ENCODE results near the gene ILDR2. TPM values are rescaled to one million over a fixed set of nuclear protein-coding genes. Genes with fewer than 3 reads are reported as not detected.

The ILDR2 gene
- total and polyA plus RNA-seq, 7 donors = 0.42 to 15.8 (median 8.1) TPM; not detected in 2

- intact Hi-C loops (cut with DNase I) = no loop called here
- Histone ChIP-seq H3K27me3 (peaks cover 0 to 11% (median 0%) of the 10 kb centered on the region in 3 donors), H3K27ac (no peak overlapping the region), H3K36me3 (no peaks in the 10 kb centered on the region), H3K9me3 (no peaks in the 10 kb centered on the region), H3K4me1 (peaks cover 0 to 17% (median 10%) of the 10 kb centered on the region in 4 donors), H3K4me3 (no peak overlapping the region)
- no peak for DNase-seq
- TF ChIP-seq EP300 (IDR thresholded peaks at IDR 0.05) (no peak), CTCF (IDR thresholded peaks at IDR 0.05) (no peak), POLR2A (IDR thresholded peaks at IDR 0.05) (no peak)
- WGBS, 2 donors = 93 to 96% methylated on average over 2 of the region's 2 CpGs
These were observed 56.4 kb downstream of the ILDR2 start for GRCh38 chr1:166918956-166919316.

- intact Hi-C loops (cut with DNase I) = no loop called here
- no peaks in the 10 kb centered on the region for H3K9me3 ChIP-seq
These were observed 57.0 kb downstream of the ILDR2 start for GRCh38 chr1:166918088-166918955.

GRCh38 chr1:166915941-166916340 lies 59.4 kb downstream of the ILDR2 start:
- Histone ChIP-seq H3K36me3 (no peaks in the 10 kb centered on the region), H3K4me1 (peaks cover 0 to 11% (median 7%) of the 10 kb centered on the region in 4 donors), H3K27ac (no peak overlapping the region), H3K4me3 (no peak overlapping the region), H3K27me3 (peaks cover 0 to 8% (median 0%) of the 10 kb centered on the region in 3 donors), H3K9me3 (no peaks in the 10 kb centered on the region)
- DNase-seq = no peak
- intact Hi-C loops (cut with DNase I) = no loop called here
- WGBS, 2 donors = 91 to 93% methylated on average over 4 of the region's 4 CpGs
- no peak for TF ChIP-seq CTCF (IDR thresholded peaks at IDR 0.05)
- no peak for TF ChIP-seq POLR2AphosphoS5 (IDR thresholded peaks at IDR 0.05)
- no peak for TF ChIP-seq EP300 (IDR thresholded peaks at IDR 0.05)
- no peak for TF ChIP-seq POLR2A (IDR thresholded peaks at IDR 0.05)

More at GRCh38 chr1:166918088-166918955, 57.0 kb downstream of the ILDR2 start:
- 93% methylated on average over 6 of the region's 6 CpGs for WGBS, 2 donors
- Histone ChIP-seq H3K36me3 (no peaks in the 10 kb centered on the region), H3K27me3 (peaks cover 0 to 11% (median 0%) of the 10 kb centered on the region in 3 donors), H3K4me3 (no peak overlapping the region), H3K27ac (no peak overlapping the region), H3K4me1 (peaks cover 0 to 17% (median 10%) of the 10 kb centered on the region in 4 donors)
- no peak for DNase-seq
- no peak for TF ChIP-seq CTCF (IDR thresholded peaks at IDR 0.05)
- TF ChIP-seq POLR2A (IDR thresholded peaks at IDR 0.05) = no peak
- TF ChIP-seq EP300 (IDR thresholded peaks at IDR 0.05) = no peak
- no peak for TF ChIP-seq POLR2AphosphoS5 (IDR thresholded peaks at IDR 0.05)

GRCh38 chr1:166915042-166915441 lies 60.3 kb downstream of the ILDR2 start:
- 93 to 97% methylated on average over 1 of the region's 1 CpG for WGBS, 2 donors
- intact Hi-C loops (cut with DNase I) = no loop called here
- Histone ChIP-seq H3K27ac (no peak overlapping the region), H3K27me3 (no peaks in the 10 kb centered on the region), H3K4me3 (no peak overlapping the region), H3K4me1 (peaks cover 0 to 2% (median under 1%) of the 10 kb centered on the region in 4 donors), H3K9me3 (no peaks in the 10 kb centered on the region), H3K36me3 (no peaks in the 10 kb centered on the region)
- TF ChIP-seq POLR2AphosphoS5 (IDR thresholded peaks at IDR 0.05) = no peak
- no peak for TF ChIP-seq EP300 (IDR thresholded peaks at IDR 0.05)
- TF ChIP-seq POLR2A (IDR thresholded peaks at IDR 0.05) = no peak
- TF ChIP-seq CTCF (IDR thresholded peaks at IDR 0.05) = no peak
- no peak for DNase-seq
